T-helper 2 cell treated with Interferon-gamma antibody and Interleukin-4, amounts not matched to agents 100 ng/mL and 5 ng/mL, for 36 hours (primary cell): ENCODE measurements around the gene FTCDNL1. TPM values are rescaled to one million over a fixed set of nuclear protein-coding genes. Genes with fewer than 3 reads are reported as not detected.

Experiments used
- intact Hi-C: fragments of 100-400 bp; cut with micrococcal nuclease; formaldehyde crosslinking; loops from one replicate; pipeline ENCODE4 v1.15.1; 2023
- total RNA-seq: library from RNA; stranded (reverse); gene quantifications from 2 replicates; pipeline ENCODE4 v1.2.3, GENCODE V29; 2022

The FTCDNL1 gene
- total RNA-seq, 1 donor from 2014 or later, result 1.1 TPM

- intact Hi-C loops, result no loop called here
These were observed 8.2 kb downstream of the FTCDNL1 start for GRCh38 chr2:199842631-199843395.

GRCh38 chr2:199841409-199841808 is 9.6 kb downstream of the FTCDNL1 start:
- intact Hi-C loops, result no loop called here

GRCh38 chr2:199838399-199838798 is 12.6 kb downstream of the FTCDNL1 start:
- intact Hi-C loops, result no loop called here

- intact Hi-C loops, result no loop called here
These were observed 14.0 kb downstream of the FTCDNL1 start for GRCh38 chr2:199836943-199837342.

GRCh38 chr2:199833525-199833924 is 17.5 kb downstream of the FTCDNL1 start:
- intact Hi-C loops, result no loop called here

GRCh38 chr2:199830531-199830930 is 20.5 kb downstream of the FTCDNL1 start:
- intact Hi-C loops, result no loop called here

- intact Hi-C loops, result no loop called here
These were observed 21.4 kb downstream of the FTCDNL1 start for GRCh38 chr2:199829628-199830027.

GRCh38 chr2:199819746-199820145 is 31.2 kb downstream of the FTCDNL1 start:
- intact Hi-C loops, result no loop called here

GRCh38 chr2:199818754-199819153 is 32.2 kb downstream of the FTCDNL1 start:
- intact Hi-C loops, result no loop called here

- intact Hi-C loops, result no loop called here
These were observed 33.0 kb downstream of the FTCDNL1 start for GRCh38 chr2:199818026-199818425.

- intact Hi-C loops, result no loop called here
These were observed 36.2 kb downstream of the FTCDNL1 start for GRCh38 chr2:199814817-199815211.

GRCh38 chr2:199814101-199814816 is 36.7 kb downstream of the FTCDNL1 start:
- intact Hi-C loops, result no loop called here

- intact Hi-C loops, result no loop called here
These were observed 38.5 kb downstream of the FTCDNL1 start for GRCh38 chr2:199812493-199812892.

- intact Hi-C loops, result no loop called here
These were observed 39.6 kb downstream of the FTCDNL1 start for GRCh38 chr2:199811346-199811745.

- intact Hi-C loops, result no loop called here
These were observed 40.4 kb downstream of the FTCDNL1 start for GRCh38 chr2:199810422-199811171.

GRCh38 chr2:199807966-199808365 is 43.0 kb downstream of the FTCDNL1 start:
- intact Hi-C loops, result no loop called here

- intact Hi-C loops, result no loop called here
These were observed 44.8 kb downstream of the FTCDNL1 start for GRCh38 chr2:199806179-199806578.

- intact Hi-C loops, result no loop called here
These were observed 46.2 kb downstream of the FTCDNL1 start for GRCh38 chr2:199804831-199805230.

- intact Hi-C loops, result no loop called here
These were observed 52.0 kb downstream of the FTCDNL1 start for GRCh38 chr2:199798831-199799580.

GRCh38 chr2:199797431-199798403 is 53.3 kb downstream of the FTCDNL1 start:
- intact Hi-C loops, result no loop called here
